Epithelial cell of proximal tubule (primary cell): ENCODE data around the gene TNFRSF1A. TPM values are rescaled to one million over a fixed set of nuclear protein-coding genes. Genes with fewer than 3 reads are reported as not detected.
"Not testable (repeated sequence)": the region's sequence is repeated elsewhere in the genome, so short reads cannot be mapped to it uniquely, and the experiment has no call there.

Source experiments
- DNase-seq: peaks from one replicate; pipeline ENCODE4 v3.0.0-alpha.2; 2011; ENCODE audit warnings: low read depth
- H3K4me3 ChIP-seq: 2 replicates; pipeline ENCODE4 v1.5.1; 2011; ENCODE audit warnings: low read depth, mild to moderate bottlenecking, low read length
- total RNA-seq: library from RNA; depleted of rRNA; stranded (reverse); fragments of >200 nt; gene quantifications from 2 replicates; pipeline ENCODE4 v1.2.3, GENCODE V29; 2015
- TF ChIP-seq, protein P1 (sequence below): conservative IDR thresholded peaks from 2 replicates; pipeline ENCODE4 v1.5.1; 2012; ENCODE audit warnings: low read depth, mild to moderate bottlenecking, low read length

The TNFRSF1A gene
- total RNA-seq, 1 donor from 2014 or later, result 163 TPM

DNA sequence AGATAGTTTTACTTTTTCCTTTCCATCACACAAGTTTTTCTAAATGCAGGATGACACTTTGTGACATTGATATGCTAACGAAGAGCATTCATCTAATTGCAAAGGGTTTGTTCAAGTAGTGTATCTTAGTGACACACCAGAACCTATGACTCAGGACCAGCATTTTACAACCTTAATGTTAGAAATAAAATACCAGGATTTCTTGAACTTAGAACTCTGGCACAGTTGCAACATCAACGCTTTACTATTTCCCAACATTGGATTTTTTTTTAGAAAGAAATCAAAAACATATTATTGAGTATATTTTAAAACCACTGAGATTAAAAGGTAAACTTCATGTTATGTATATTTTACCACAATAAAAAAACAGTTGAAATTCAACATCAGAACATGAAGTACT is 49.3 kb downstream of the TNFRSF1A start:
- DNase-seq, result peak; percentile 59
- H3K4me3 ChIP-seq, result no peak overlapping the region
- TF ChIP-seq, protein P1, sequence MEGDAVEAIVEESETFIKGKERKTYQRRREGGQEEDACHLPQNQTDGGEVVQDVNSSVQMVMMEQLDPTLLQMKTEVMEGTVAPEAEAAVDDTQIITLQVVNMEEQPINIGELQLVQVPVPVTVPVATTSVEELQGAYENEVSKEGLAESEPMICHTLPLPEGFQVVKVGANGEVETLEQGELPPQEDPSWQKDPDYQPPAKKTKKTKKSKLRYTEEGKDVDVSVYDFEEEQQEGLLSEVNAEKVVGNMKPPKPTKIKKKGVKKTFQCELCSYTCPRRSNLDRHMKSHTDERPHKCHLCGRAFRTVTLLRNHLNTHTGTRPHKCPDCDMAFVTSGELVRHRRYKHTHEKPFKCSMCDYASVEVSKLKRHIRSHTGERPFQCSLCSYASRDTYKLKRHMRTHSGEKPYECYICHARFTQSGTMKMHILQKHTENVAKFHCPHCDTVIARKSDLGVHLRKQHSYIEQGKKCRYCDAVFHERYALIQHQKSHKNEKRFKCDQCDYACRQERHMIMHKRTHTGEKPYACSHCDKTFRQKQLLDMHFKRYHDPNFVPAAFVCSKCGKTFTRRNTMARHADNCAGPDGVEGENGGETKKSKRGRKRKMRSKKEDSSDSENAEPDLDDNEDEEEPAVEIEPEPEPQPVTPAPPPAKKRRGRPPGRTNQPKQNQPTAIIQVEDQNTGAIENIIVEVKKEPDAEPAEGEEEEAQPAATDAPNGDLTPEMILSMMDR, result no peak

DNA sequence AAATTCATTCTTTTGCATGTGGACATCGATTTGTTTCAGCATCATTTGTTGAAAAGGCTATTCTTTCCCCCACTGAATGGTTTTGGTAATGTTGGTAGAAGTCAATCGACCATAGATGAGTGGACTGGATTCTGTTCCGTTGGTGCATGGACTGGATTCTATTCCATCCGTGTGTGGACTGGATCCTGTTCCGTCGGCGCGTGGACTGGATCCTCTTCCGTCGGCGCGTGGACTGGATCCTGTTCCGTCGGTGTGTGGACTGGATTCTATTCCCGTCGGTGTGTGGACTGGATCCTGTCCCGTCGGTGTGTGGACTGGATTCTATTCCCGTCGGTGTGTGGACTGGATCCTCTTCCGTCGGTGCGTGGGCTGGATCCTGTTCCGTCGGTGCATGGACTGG is 52.0 kb downstream of the TNFRSF1A start:
- H3K4me3 ChIP-seq, DNase-seq: not testable (repeated sequence)

DNA sequence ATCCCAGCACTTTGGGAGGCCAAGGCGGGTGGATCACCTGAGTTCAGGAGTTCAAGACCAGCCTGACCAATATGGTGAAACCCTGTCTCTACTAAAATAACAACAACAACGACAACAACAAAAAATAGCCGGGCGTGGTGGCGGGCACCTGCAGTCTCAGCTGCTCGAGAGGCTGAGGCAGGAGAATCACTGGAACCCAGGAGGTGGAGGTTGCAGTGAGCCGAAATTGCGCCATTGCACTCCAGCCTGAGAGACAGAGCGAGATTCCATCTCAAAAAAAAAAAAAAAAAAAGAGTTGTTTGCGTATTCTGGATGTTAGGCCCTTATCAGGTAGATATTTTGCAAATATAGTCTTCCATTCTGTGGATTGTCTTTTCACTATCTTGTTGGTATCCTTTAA is 52.8 kb downstream of the TNFRSF1A start:
- DNase-seq, H3K4me3 ChIP-seq: not testable (repeated sequence)

DNA sequence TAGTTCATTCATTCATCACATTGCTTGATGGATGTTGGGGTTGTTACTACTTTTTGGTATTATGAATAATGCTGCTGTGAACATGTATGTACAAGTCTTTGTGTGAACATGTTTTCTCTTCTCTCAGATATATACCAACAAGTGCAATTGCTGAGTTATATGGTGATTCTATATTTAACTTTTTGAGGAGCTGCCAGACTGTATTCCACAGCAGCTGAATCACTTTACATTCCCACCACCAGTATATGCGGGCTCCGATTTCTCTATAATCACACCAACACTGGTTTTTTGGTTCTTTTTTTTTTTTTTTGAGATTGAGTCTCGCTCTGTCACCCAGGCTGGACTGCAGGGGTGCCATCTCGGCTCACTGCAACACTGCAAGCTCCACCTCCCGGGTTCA is 53.6 kb downstream of the TNFRSF1A start:
- no peak overlapping the region for H3K4me3 ChIP-seq
- TF ChIP-seq, protein P1, result no peak
- no peak for DNase-seq

DNA sequence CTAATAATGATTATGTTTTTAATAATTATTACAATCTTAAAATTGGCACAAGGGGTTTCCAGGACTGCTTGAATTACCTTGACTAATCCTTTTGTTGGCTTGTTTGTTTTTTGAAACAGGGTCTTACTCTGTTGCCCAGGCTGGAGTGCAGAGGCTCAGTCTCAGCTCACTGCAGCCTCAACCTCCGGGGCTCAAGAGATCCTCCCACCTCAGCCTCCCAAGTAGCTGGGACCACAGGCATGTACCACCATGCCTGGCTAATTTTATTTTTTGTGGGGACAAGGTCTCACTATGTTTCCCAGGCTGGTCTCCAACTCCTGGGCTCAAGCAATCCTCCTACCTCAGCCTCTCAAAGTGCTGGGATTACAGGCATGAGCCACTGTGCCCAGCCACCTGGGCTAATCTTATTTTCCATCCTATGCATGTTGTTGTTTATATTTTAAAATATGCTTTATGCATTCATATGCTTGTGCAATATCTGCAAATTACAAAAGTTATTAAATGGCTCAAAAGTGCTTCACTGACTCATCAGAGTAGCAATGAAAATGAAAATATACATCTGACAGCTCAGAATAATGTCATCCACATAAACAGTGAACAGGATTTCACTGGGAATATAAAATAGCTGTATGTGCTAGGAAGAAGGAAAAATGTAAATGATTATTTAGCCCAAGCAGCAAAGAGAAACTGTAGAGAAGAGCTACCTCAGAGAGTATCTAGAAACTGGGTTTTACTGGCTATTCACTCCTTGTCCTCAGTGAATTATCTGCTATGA is 56.2 kb downstream of the TNFRSF1A start:
- TF ChIP-seq, protein P1, result no peak
- DNase-seq, result no peak
- H3K4me3 ChIP-seq, result no peak overlapping the region

DNA sequence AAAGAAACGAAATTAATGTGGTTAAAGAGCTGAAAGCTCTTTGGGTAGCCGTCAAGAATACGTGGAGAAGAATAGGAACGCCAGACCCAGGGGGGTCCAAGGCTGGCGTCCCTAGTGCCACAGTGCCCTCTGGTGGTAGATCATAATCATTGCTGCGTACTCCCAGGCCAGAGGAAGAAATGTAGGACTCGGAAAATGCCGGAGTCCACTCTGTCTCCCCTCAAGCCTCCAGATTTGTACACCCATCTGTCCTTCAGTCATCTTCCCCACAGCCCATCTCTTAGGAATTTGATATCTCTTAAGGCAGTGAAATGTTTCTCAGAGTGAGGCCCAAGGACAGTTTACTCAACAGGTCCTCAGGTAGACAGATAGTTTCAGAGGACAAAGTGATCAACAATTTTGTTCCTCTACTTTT is 56.8 kb downstream of the TNFRSF1A start:
- DNase-seq, result no peak
- TF ChIP-seq, protein P1, result peak; percentile 94

DNA sequence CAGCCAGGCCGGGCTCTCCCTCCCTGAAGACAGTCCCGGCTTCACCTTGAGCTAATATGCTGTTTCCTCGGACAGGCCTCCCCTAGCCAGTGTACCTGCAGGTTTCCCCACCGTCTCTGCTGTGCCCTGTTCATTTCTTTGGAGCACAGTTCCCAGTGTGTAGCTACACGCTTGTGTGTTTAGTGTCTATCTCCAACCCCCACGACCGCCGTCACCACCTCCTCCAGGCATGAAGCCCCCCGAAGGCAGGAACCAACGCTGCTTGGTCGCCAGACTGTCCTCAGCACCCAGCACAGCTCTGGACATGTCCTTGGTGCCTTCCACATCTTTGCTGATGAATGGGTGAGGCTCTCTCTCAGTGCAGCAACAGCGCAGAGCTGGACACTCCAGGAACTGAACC is 57.6 kb downstream of the TNFRSF1A start:
- TF ChIP-seq, protein P1, result no peak
- no peak overlapping the region for H3K4me3 ChIP-seq
- no peak for DNase-seq

More for the DNA sequence above, 56.8 kb downstream of the TNFRSF1A start:
- no peak overlapping the region for H3K4me3 ChIP-seq

DNA sequence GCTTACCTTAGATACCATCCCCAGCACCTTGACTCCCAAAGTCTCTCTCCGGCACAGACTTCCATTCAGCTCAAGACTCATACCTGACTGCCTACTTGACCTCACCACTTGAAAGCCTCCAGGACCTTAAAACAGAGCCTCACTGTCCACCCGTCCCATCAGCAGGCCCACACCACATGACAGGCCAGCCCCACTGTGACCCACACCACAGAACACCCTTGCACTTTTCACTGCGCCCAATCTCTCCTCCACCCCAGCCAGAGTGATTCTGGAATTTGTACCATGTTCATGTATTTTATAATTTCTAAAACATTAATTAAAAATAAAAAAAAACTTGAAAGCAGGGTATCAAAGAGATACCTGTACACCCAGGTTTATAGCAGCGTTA is 59.4 kb downstream of the TNFRSF1A start:
- H3K4me3 ChIP-seq, result no peak overlapping the region
- no peak for DNase-seq
- TF ChIP-seq, protein P1, result no peak
